ENCODE data around the gene YOD1.

DNA sequence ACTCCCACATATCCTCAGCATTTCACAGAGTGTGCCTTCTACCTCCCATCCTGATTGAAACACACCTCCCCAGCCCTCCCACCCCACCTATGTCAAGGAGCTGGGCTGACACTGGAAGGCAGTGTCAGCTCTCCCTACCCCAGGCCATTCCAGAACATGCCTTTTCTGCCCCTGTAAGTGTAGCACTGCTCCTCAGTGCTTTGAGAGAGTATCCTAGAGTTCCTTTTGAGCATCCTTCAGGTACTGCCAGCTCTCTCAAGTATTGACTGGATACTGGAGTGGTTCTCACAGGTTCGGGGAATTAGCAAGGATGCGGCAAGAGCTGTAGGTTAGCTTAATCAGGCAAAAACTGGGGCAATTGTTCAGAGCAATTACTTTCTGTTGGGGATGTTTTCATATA is 40.3 kb downstream of the YOD1 start:
- TF ChIP-seq, protein P1, sequence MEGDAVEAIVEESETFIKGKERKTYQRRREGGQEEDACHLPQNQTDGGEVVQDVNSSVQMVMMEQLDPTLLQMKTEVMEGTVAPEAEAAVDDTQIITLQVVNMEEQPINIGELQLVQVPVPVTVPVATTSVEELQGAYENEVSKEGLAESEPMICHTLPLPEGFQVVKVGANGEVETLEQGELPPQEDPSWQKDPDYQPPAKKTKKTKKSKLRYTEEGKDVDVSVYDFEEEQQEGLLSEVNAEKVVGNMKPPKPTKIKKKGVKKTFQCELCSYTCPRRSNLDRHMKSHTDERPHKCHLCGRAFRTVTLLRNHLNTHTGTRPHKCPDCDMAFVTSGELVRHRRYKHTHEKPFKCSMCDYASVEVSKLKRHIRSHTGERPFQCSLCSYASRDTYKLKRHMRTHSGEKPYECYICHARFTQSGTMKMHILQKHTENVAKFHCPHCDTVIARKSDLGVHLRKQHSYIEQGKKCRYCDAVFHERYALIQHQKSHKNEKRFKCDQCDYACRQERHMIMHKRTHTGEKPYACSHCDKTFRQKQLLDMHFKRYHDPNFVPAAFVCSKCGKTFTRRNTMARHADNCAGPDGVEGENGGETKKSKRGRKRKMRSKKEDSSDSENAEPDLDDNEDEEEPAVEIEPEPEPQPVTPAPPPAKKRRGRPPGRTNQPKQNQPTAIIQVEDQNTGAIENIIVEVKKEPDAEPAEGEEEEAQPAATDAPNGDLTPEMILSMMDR (IDR thresholded peaks at IDR 0.05; ENCODE audit: low read depth, low read length), result no peak
- no peak for TF ChIP-seq POLR2A (IDR thresholded peaks at IDR 0.05; ENCODE audit: extremely low read depth, insufficient read length)

Measured in NB4 (cell line).